ENCODE results near the gene TANGO6. TPM values are rescaled to one million over a fixed set of nuclear protein-coding genes. Genes with fewer than 3 reads are reported as not detected.

The TANGO6 gene
- total and polyA plus RNA-seq, 2 of the 8 experiments (the other 6 are each of a cell fraction or from before 2014, with no cell fraction given): 5.0 to 19.5 TPM

DNA sequence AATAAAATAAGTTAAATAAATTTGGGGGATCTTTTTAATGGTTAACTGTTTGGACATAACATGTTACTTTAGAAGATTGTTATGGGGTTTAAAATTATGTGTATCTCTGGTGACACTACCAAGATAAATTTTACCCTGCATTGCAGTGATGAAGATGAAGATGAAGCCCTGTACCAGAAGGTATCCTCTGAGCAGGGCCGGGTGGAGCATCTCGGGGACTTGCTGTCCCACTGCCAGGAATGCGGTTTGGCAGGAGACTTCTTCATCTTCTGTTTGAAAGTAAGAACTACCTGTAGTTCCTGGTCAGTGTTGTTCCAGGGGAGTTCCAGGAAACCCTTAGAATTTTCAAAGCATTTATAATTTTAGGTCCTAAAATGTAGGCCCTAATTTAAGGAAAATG is 64.0 kb downstream of the TANGO6 start:
- TF ChIP-seq GTF2F1 (IDR thresholded peaks at IDR 0.05; ENCODE audit: borderline replicate concordance, low read depth, low read length) (no peak), TCF12 (IDR thresholded peaks at IDR 0.05; ENCODE audit: low read depth, low read length) (no peak)
- no peak overlapping the region for H3K4ac ChIP-seq (replicated peaks; ENCODE audit: insufficient read length, low read depth, low read length)
- no peak overlapping the region for H2AFZ ChIP-seq (ENCODE audit: low read length)
- H4K8ac ChIP-seq (ENCODE audit: extremely low read depth, insufficient read depth, low read length): no peak overlapping the region
- H3K36me3 ChIP-seq (ENCODE audit: control insufficient read depth in 2 of 4, insufficient read depth in 4 of 4, low read length in 3 of 4): peaks cover 0 to 7% (median 0%) of the 10 kb centered on the region in 4 experiments; a peak in 2 of 8 replicates
- no peak overlapping the region for H3K23ac ChIP-seq (ENCODE audit: insufficient read length)
- no peak overlapping the region for H3K4me3 ChIP-seq (ENCODE audit: extremely low read depth in 1 of 4, insufficient read depth in 2 of 4, low read depth in 3 of 4, low read length in 4 of 4)
- POLR2A ChIA-PET (ENCODE audit: partially characterized antibody): interaction anchor here (1.2 kb wide), 1 partner anchor 201 kb away, joined by 3 read pairs; no protein-coding TSS in a partner anchor
- no peak overlapping the region for H3K27ac ChIP-seq (ENCODE audit: low read depth, low read length)
- H3K27me3 ChIP-seq (replicated peaks in 1 of 4; ENCODE audit: control insufficient read depth in 3 of 4, extremely low read depth in 1 of 4, insufficient read depth in 3 of 4, low read length in 3 of 4): no peaks in the 10 kb centered on the region
- H4K91ac ChIP-seq (replicated peaks; ENCODE audit: insufficient read length, low read length): no peak overlapping the region
- H3K4me1 ChIP-seq (replicated peaks in 1 of 4; ENCODE audit: control insufficient read depth in 3 of 4, insufficient read depth in 4 of 4, low read length in 3 of 4): peaks cover 0 to 2% (median under 1%) of the 10 kb centered on the region in 4 experiments; a peak in 1 of 7 replicates
- no peak overlapping the region for H2BK12ac ChIP-seq (ENCODE audit: low read depth, low read length)
- CTCF ChIA-PET (ENCODE audit: partially characterized antibody): no interaction called here
- H3K56ac ChIP-seq (replicated peaks; ENCODE audit: insufficient read length, low read depth, low read length): no peak overlapping the region
- no peaks in the 10 kb centered on the region for H3K23me2 ChIP-seq (ENCODE audit: low read depth, low read length)
- no peak overlapping the region for H2AK5ac ChIP-seq (ENCODE audit: low read depth, low read length)
- no peak overlapping the region for H3K9ac ChIP-seq (replicated peaks in 1 of 4; ENCODE audit: extremely low read depth in 1 of 4, low read depth in 3 of 4, low read length in 3 of 4)
- H2BK20ac ChIP-seq (ENCODE audit: low read length): no peak overlapping the region
- no peaks in the 10 kb centered on the region for H3K79me2 ChIP-seq (ENCODE audit: control insufficient read depth in 1 of 2, insufficient read depth in 2 of 2, low read length in 2 of 2)
- H3K79me1 ChIP-seq (ENCODE audit: low read depth, low read length): no peaks in the 10 kb centered on the region
- H3K14ac ChIP-seq (ENCODE audit: insufficient read length): no peak overlapping the region
- no peak overlapping the region for H4K5ac ChIP-seq (ENCODE audit: insufficient read length, low read depth, low read length)
- FAIRE-seq (no peak), DNase-seq (ENCODE audit: low read depth in 1 of 2, low spot score in 2 of 2) (no peak)
- 85% methylated on average over 3 of the region's 3 CpGs; no CpG with 5 or more reads in 1 of the 2 experiments for WGBS, 2 experiments (ENCODE audit: extremely low coverage in 1 of 2, insufficient coverage in 1 of 2, insufficient read length in 1 of 2, insufficient replicate concordance in 2 of 2, low coverage in 1 of 2, low lambda C conversion rate in 2 of 2, missing lambda C conversion rate in 1 of 2)
- no peak overlapping the region for H3K18ac ChIP-seq (ENCODE audit: extremely low read depth, low read length)
- H4K20me1 ChIP-seq (replicated peaks in 1 of 2; ENCODE audit: control insufficient read depth in 1 of 2, insufficient read depth in 2 of 2, low read length in 2 of 2): no peaks in the 10 kb centered on the region
- no peaks in the 10 kb centered on the region for H3K9me3 ChIP-seq (ENCODE audit: insufficient read depth in 2 of 2, low read depth in 1 of 2, low read length in 1 of 2)
- no peak overlapping the region for H2BK5ac ChIP-seq (ENCODE audit: low read depth, low read length)
- H2BK15ac ChIP-seq (ENCODE audit: low read length): no peak overlapping the region
- no peak overlapping the region for H2BK120ac ChIP-seq (replicated peaks; ENCODE audit: low read depth, low read length)
- H3K4me2 ChIP-seq (ENCODE audit: insufficient read depth in 1 of 2, low read depth in 2 of 2, low read length in 2 of 2): no peak overlapping the region; a peak in 1 of 4 replicates
